Kidney (tissue), 14 donors: ENCODE measurements around the gene CPEB2. TPM values are rescaled to one million over a fixed set of nuclear protein-coding genes. Genes with fewer than 3 reads are reported as not detected.

Source experiments
- DNase-seq, 5 donors: peaks; one replicate each; pipeline ENCODE4 v3.0.0-alpha.2; 2013 to 2020
- FAIRE-seq: peaks from 2 replicates; lab custom pipeline; 2012; peaks lifted over from hg19 to GRCh38; lab: Jason Lieb, UNC
- H3K27ac ChIP-seq, 2 donors: one replicate each; pipeline ENCODE4 v1.7.0; 2013; ENCODE audit warnings: low read depth in 2 of 2, low read length in 2 of 2, inconsistent platforms in 1 of 2
- H3K27me3 ChIP-seq: one replicate; pipeline ENCODE4 v1.7.1; 2013; ENCODE audit warnings: low read length, inconsistent platforms; ENCODE audit not compliant: control insufficient read depth, insufficient read depth
- H3K36me3 ChIP-seq, 3 donors: one replicate each; pipeline versions ENCODE4 v1.7.0 to v1.7.1; 2013; ENCODE audit warnings: low read length in 3 of 3, control low read depth in 1 of 3, inconsistent platforms in 1 of 3; ENCODE audit not compliant: insufficient read depth in 3 of 3, control insufficient read depth in 2 of 3
- H3K4me1 ChIP-seq, 3 donors: one replicate each; pipeline versions ENCODE4 v1.7.0 to v1.7.1; 2013; ENCODE audit warnings: low read length in 3 of 3, inconsistent platforms in 1 of 3, low read depth in 1 of 3; ENCODE audit not compliant: control insufficient read depth in 2 of 3, insufficient read depth in 2 of 3
- H3K4me3 ChIP-seq, 3 donors: one replicate each; pipeline versions ENCODE4 v1.7.0 to v1.8.1; 2013; ENCODE audit warnings: low read length in 3 of 3, control low read depth in 1 of 3, inconsistent platforms in 1 of 3
- H3K9ac ChIP-seq, 3 donors: one replicate each; pipeline versions ENCODE4 v1.7.0 to v1.7.1; 2013; ENCODE audit warnings: low read length in 3 of 3, control low read depth in 1 of 3, inconsistent platforms in 1 of 3
- H3K9me3 ChIP-seq, 3 donors: one replicate each; pipeline versions ENCODE4 v1.7.0 to v1.7.1; 2013; ENCODE audit warnings: low read length in 3 of 3, control low read depth in 1 of 3, inconsistent platforms in 1 of 3; ENCODE audit not compliant: control insufficient read depth in 2 of 3, insufficient read depth in 1 of 3
- CTCF ChIP-seq: IDR thresholded peaks from 3 replicates; pipeline ENCODE4 v1.5.1; 2012; ENCODE audit warnings: mild to moderate bottlenecking, moderate library complexity, borderline replicate concordance; ENCODE audit not compliant: insufficient read depth; ENCODE audit errors: extremely low read depth
- intact Hi-C: fragments of 100-400 bp; cut with DNase I; formaldehyde crosslinking; loops from one replicate; pipeline ENCODE4 v1.11.1; 2022
- polyA plus RNA-seq: library from polyadenylated mRNA; stranded (reverse); fragments of 350-450 nt; fragmentation: Illumina TruSeq; extraction: RNeasy Lipid Tissue Mini Kit (QIAGEN cat#74804); gene quantifications from one replicate; pipeline ENCODE4 v1.2.3, GENCODE V29; 2014; ENCODE audit warnings: low read depth, low replicate concordance; ENCODE audit not compliant: insufficient read depth
- total RNA-seq: library from RNA; stranded (reverse); fragmentation: NEBNext Ultra II Directional; extraction: Animal tissue kit (Norgen Biotek cat#: 25700); gene quantifications from one replicate; pipeline ENCODE4 v1.2.1, GENCODE V29; 2021
- donor health status: control.
- donor health status: control.
- donor health status: control.
- donor health status: control.
- donor health status: control.
- donor health status: DM: yes; HTN: yes; CAD: no.
- donor health status: Normal renal cell carcinoma (clear cell type).

CPEB2 gene
- total and polyA plus RNA-seq, 2 donors from 2014 or later: 7.9 to 58.0 TPM

- Histone ChIP-seq H3K4me3 (no peak overlapping the region), H3K27ac (no peak overlapping the region), H3K27me3 (no peaks in the 10 kb centered on the region), H3K9ac (no peak overlapping the region), H3K36me3 (peaks cover 0 to 5% (median 3%) of the 10 kb centered on the region in 3 donors), H3K9me3 (no peaks in the 10 kb centered on the region), H3K4me1 (peaks cover 0 to 7% (median 2%) of the 10 kb centered on the region in 3 donors)
- no peak for FAIRE-seq
- intact Hi-C loops: no loop called here
- no peak for DNase-seq
- TF ChIP-seq CTCF: no peak
These were observed 35.8 kb downstream of the CPEB2 start for GRCh38 chr4:15037923-15038541.

GRCh38 chr4:15040916-15041463 is 38.7 kb downstream of the CPEB2 start:
- Histone ChIP-seq H3K36me3 (no peaks in the 10 kb centered on the region), H3K9me3 (no peaks in the 10 kb centered on the region), H3K4me1 (peaks cover 0 to 4% (median 2%) of the 10 kb centered on the region in 3 donors), H3K27ac (peak overlapping the region in 1 of 2 donors; percentile 45), H3K4me3 (no peak overlapping the region), H3K9ac (no peak overlapping the region), H3K27me3 (no peaks in the 10 kb centered on the region)
- no peak for TF ChIP-seq CTCF
- FAIRE-seq: no peak
- DNase-seq: no peak
- intact Hi-C loops: no loop called here

- Histone ChIP-seq H3K9me3 (no peaks in the 10 kb centered on the region), H3K9ac (no peak overlapping the region), H3K4me3 (no peak overlapping the region), H3K4me1 (peaks cover 0 to 4% (median 2%) of the 10 kb centered on the region in 3 donors), H3K27ac (no peak overlapping the region), H3K36me3 (no peaks in the 10 kb centered on the region), H3K27me3 (no peaks in the 10 kb centered on the region)
- intact Hi-C loops: no loop called here
- no peak for TF ChIP-seq CTCF
- FAIRE-seq (no peak), DNase-seq (peak in 1 of 5 donors; percentile 27)
These were observed 40.4 kb downstream of the CPEB2 start for GRCh38 chr4:15042529-15043167.
